HuH-7 (cell line): ENCODE data around the gene STX8.

Experiments
- DNase-seq: peaks from one replicate; pipeline ENCODE4 v3.0.0; 2011; ENCODE audit warnings: low spot score

The STX8 gene

DNA sequence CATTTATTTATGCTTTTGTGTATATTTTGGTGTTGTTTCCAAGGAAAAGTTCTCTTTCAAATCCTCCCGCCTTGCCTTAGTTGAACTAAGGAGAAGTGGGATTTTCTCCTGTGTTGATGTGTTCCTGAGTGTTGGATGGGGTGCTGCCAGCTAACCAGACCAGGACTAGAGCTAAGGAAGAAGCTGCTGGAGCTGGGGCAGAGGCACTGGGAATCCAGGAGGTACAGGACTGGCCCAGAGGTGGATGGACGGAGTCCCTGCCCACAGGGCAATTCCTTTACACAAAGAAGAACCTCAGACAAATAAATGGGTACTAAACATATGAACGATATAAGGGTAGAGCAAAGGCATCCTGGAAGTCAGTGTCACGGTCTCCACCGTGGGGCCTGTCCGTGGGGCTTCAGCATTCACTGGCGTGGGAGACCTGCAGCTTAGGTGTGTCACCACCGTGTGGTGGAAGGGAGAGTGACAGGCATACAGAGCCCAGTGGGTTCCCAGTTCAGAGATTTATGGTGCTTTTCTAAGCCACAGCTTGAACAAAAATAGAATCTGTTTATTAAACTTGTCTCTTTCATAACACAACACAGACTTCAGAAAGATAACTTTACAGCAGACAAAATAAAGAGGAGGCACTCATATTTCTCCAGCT lies 283.6 kb downstream of the STX8 start:
- peak; percentile 42 for DNase-seq

GRCh38 chr17:9290226-9290613 lies 285.4 kb downstream of the STX8 start:
- DNase-seq: no peak

- DNase-seq: no peak
Measured at GRCh38 chr17:9287306-9287705, 288.3 kb downstream of the STX8 start.

GRCh38 chr17:9286434-9286833 lies 289.2 kb downstream of the STX8 start:
- no peak for DNase-seq

DNA sequence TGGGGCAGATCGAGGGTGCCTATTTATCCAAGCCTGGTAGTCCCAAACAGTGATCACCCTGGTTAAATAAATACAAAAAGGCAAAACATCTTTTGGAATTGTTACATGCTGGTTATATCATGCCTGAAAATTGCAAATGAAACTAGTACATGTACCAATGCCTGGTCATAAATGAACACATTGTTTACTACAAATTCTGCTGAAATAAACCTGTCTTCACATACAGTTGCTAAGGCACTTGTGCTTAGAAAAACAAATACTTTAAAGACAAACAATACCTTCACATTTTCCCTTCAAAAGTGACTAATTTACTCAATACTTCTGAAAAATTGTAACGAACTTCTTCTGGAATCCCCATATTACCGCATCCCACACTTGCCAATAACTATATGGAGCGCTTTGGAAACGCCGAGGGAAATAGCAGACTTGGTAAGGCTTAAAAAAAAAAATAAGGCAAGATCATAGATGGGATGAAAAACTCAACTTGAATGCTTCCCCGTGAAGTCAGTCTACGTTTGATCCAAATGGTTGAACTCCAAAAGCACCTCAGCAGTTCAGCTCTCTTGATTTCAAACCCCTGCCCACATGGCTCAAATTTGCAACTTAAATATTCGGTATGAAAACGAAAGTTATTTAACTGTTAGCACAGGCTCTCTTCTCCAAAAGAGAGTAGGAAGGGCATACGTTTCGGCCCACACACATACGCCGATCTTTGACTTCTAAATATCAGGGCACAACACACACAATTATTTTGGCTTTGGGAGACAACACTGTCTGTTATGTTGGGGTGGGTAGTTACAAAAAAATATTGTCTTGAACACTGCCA lies 289.8 kb downstream of the STX8 start:
- no peak for DNase-seq

DNA sequence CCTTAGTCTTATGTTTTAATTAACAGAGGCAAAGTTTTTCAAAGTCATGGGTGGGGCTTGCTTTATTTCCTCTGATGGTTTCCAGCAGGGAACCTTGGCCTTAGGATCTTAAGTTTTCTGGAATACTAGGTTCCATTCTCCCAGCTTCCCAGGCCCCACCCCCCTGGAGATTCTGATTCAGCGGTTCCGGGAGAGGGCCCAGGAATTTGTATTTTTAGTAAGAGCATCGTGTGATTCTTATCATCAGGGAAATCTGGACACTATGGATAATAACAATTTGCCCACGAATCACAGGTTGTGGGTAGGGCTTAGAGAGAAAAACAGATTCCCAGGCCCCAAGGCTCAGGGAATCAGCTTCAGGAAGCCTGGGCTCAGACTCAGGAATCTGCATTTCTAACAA lies 290.7 kb downstream of the STX8 start:
- DNase-seq: no peak

GRCh38 chr17:9283909-9284308 lies 291.7 kb downstream of the STX8 start:
- DNase-seq: no peak

DNA sequence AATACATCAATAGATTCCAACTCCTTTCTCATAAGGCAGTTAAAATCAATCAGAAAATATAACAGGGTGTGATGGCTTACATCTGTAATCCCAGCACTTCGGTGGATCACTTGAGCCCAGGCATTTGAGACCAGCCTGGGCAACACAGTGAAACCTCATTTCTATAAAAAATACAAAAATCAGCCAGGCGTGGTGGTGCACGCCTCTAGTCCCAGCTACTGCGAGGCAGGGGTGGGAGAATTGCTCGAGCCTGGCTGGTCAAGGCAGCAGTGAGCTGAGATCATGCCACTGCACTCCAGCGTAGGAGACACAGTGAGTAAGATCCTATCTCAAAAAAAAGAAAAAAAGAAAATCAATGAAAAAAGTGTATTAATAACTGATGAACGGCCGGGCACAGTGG lies 295.7 kb downstream of the STX8 start:
- no peak for DNase-seq

DNA sequence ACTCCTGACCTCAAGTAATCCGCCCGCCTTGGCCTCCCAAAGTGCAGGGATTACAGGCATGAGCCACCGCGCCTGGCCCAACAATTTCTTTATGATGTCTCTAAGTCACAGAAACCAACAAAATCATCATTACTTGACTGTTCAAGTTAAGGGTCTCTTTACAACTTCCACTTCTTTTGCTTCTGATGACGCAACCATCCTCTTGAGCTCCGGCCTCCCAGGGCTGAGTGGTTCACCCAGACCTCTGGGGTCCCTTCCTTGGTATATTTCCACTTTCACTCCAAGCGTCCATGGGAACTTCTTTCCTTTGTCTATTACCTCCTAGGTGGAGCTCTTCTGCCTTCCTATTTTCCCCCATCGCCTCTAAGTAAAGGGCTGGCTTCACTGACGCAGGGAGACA lies 300.6 kb downstream of the STX8 start:
- DNase-seq: no peak

DNA sequence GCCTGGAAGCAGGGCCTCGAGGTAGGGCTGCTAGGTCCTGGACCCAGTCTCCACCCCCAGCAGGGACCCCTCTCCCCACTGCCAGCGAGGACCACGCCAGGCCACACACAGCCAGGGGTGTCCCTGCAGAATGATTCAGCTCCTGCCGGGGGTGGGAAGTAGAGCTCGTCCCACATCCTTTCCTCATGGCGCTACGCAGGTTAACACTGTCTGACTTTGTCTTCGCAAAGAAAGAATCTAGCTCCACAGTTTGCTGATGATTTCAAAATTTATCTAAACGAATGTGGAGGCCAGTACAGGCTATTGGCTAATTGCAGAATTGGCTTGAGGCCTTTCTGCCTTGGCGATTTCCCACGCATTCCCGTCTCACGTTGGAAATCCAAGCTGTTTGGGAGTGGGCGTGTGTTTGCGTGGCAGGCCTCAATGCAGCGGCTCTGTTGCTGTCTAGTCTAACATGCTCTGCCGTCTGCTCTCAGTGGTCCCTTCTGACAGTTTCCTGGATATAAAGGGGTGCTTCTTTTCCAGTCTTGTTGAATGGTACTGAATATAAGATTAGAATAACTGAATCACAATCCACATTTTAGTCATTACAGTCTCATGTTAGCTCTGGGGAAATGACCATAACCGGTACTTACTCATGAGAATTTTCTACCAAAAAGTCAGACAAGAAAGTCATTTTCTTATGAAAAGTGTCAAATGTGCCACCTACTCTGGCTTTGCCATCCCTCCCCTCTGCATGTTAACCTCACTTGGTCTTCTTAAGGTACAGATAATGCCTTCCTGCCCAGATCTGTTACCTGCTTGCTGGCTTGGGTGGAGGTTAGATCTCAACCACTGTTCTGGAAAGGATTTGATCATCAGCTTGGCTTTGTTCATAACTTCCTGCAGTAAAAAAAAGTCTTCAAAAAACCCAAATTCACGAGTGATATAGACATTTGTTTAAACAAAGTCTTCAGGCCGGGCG lies 301.9 kb downstream of the STX8 start:
- no peak for DNase-seq

GRCh38 chr17:9272501-9273200 lies 303.0 kb downstream of the STX8 start:
- no peak for DNase-seq

DNA sequence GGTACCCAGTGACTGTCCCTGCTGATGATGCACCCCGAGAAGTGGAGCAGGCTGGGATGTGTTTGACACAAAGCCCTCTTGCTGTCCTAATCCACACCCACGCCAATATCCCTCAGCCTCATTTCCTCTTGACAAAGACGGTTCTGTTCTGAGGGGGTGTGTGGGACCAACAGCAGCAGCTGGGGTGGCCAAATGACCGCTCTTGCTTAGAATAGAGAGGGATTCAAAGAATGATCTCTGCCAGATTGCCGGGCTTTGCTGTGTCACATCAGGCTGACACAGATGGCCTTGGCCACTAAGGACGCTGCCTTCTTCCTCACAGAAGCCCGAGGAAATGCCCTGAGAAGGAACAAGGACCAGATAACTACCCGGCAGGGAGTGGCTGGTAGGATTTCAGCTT lies 303.6 kb downstream of the STX8 start:
- DNase-seq: no peak

DNA sequence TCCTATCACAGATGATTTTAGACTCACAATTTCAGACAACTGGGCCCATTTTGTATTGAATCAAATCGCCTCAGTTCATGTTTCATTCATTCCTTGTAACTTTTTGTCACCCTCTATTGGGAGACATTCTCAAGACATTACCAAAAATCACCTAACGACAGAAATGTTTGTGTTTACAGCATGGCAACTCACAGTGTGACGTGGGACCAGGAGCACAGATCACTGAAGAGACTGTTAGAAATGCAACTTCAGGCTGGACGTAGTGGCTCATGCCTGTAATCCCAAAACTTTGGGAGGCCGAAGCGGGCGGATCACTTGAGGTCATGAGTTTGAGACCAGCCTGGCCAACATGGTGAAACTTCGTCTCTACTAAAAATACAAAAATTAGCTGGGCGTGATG lies 304.7 kb downstream of the STX8 start:
- no peak for DNase-seq

GRCh38 chr17:9269350-9270035 lies 306.1 kb downstream of the STX8 start:
- DNase-seq: no peak

- DNase-seq: no peak
Measured at GRCh38 chr17:9268546-9268945, 307.1 kb downstream of the STX8 start.

GRCh38 chr17:9266697-9267117 lies 308.9 kb downstream of the STX8 start:
- no peak for DNase-seq

- DNase-seq: no peak
Measured at GRCh38 chr17:9266031-9266680, 309.5 kb downstream of the STX8 start.

DNA sequence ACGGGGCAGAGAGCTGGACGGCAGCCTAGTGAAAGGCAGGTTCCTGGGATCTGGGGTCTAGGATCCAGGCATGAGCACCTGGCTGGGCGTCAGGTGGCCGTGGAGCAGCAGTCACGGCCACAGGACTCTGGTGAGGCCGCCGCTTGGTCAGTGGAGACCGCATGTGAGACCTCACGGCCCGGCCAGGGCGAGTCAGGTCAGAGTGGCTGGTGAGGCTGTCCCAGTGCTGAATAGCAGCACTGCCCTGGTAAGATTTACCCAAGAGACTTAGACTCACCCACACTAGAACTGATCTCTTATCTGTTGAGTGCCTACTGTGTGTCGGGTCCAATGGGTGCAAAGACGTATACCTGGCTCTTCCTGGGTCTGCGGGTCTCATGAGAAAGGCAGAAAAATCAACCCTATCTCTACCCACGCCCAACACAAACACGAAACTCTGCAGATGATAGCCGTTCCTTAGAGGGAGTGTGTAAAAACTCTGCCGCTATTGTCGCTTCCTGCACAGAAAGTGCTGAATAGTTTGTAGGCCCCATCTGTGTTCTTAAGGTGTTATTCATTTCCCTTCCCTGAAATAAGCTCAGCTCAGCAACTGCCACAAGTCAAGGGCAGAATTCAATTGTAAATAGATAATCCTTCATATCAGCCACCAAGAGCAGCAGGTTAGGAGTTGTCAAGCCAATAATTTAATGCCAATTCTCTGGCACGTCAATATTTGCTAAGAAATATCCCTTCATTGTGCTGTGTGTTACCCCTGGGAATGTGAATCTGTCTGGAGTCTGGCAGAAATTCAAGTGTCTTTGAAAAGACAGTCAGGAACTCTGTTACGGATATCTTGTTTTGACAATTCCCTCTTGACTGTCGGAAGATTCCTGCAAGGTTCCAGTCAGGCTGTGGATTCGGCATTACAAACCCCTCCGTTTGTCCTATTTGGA lies 314.3 kb downstream of the STX8 start:
- DNase-seq: no peak

DNA sequence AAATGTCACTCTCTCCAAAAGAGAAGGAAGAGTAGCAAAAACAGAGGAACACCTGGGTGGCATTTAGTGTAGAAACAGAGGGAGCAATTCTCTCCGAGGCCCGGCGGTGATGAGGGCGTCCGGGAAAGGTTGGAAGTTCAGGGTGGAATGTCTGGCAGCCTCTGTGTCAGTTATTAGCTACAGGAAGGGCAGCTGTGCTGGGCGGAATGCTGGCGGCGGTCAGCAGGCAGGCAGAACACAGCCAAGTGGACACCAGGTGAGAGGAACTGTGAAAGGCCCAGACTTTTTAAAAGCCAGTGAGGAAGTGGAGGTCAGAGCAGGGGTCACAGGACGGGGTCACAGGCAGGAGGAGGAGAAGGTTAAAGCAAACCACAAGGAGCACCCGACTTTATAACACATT lies 316.2 kb downstream of the STX8 start:
- no peak for DNase-seq
